ENCODE results near the gene ITGA3.

Gene ITGA3

GRCh38 chr17:50102164-50102991, 46.5 kb downstream of the ITGA3 start:
- CTCF ChIA-PET = interaction anchor here (3.7 to 15.6 kb wide), 2 partner anchors 8 to 13 kb away, joined by 26 to 246 read pairs; partner anchors contain the start of gene PDK2
- POLR2A ChIA-PET = no interaction called here
- TF ChIP-seq, protein P1, sequence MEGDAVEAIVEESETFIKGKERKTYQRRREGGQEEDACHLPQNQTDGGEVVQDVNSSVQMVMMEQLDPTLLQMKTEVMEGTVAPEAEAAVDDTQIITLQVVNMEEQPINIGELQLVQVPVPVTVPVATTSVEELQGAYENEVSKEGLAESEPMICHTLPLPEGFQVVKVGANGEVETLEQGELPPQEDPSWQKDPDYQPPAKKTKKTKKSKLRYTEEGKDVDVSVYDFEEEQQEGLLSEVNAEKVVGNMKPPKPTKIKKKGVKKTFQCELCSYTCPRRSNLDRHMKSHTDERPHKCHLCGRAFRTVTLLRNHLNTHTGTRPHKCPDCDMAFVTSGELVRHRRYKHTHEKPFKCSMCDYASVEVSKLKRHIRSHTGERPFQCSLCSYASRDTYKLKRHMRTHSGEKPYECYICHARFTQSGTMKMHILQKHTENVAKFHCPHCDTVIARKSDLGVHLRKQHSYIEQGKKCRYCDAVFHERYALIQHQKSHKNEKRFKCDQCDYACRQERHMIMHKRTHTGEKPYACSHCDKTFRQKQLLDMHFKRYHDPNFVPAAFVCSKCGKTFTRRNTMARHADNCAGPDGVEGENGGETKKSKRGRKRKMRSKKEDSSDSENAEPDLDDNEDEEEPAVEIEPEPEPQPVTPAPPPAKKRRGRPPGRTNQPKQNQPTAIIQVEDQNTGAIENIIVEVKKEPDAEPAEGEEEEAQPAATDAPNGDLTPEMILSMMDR (IDR thresholded peaks at IDR 0.05; ENCODE audit: control extremely low read depth, extremely low read depth, low read depth, missing control alignments) = no peak
- no peak for DNase-seq (ENCODE audit: extremely low spot score)

DNA sequence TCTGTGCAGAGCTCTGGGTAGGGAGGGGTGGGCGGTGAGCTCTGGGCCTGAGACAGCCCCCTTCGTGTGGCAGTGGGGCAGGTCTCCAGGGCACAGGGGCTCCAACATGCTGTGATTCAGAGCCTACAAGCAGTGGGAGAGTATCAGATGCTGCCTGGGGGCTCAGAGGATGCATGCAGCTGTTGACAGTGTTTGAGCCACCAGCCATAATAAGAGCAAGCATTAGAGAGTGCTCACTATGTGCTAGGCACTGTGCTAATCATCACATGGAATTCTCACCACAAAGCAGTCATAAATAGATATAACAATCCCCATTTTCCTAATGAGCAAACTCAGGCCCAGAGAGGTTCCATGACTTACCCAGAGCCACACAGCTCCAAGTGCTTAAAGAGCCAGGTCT, 47.3 kb downstream of the ITGA3 start:
- CTCF ChIA-PET = interaction anchor here (1.5 to 15.6 kb wide), 3 partner anchors 9 to 15 kb away, joined by 3 to 246 read pairs (median 26); partner anchors contain the start of gene PDK2
- POLR2A ChIA-PET = no interaction called here

GRCh38 chr17:50103941-50104340, 48.0 kb downstream of the ITGA3 start:
- CTCF ChIA-PET = interaction anchor here (1.0 to 15.6 kb wide), 4 partner anchors 10 to 96 kb away, joined by 3 to 246 read pairs (median 14); partner anchors contain the start of gene PDK2
- POLR2A ChIA-PET = no interaction called here
- DNase-seq (ENCODE audit: extremely low spot score) = no peak
- TF ChIP-seq, protein P1 (IDR thresholded peaks at IDR 0.05; ENCODE audit: control extremely low read depth, extremely low read depth, low read depth, missing control alignments) = no peak

More for the DNA sequence above, 47.3 kb downstream of the ITGA3 start:
- TF ChIP-seq, protein P1 (IDR thresholded peaks at IDR 0.05; ENCODE audit: control extremely low read depth, extremely low read depth, low read depth, missing control alignments) = no peak
- no peak for DNase-seq (ENCODE audit: extremely low spot score)

- no peak for DNase-seq (ENCODE audit: extremely low spot score)
- TF ChIP-seq, protein P1 (IDR thresholded peaks at IDR 0.05; ENCODE audit: control extremely low read depth, extremely low read depth, low read depth, missing control alignments) = no peak
- ChIA-PET POLR2A (no interaction called here), CTCF (interaction anchor here (15.6 kb wide), 1 partner anchor 9 kb away, joined by 246 read pairs; no protein-coding TSS in a partner anchor)
Observed at GRCh38 chr17:50105811-50106210, 49.9 kb downstream of the ITGA3 start.

- POLR2A ChIA-PET = no interaction called here
- no peak for DNase-seq (ENCODE audit: extremely low spot score)
- CTCF ChIA-PET = interaction anchor here (1.0 to 18.1 kb wide), 4 partner anchors 8 to 110 kb away, joined by 3 to 246 read pairs (median 126); partner anchors contain the start of gene PDK2
- TF ChIP-seq, protein P1 (IDR thresholded peaks at IDR 0.05; ENCODE audit: control extremely low read depth, extremely low read depth, low read depth, missing control alignments) = no peak
Observed at GRCh38 chr17:50106393-50107131, 50.7 kb downstream of the ITGA3 start.

DNA sequence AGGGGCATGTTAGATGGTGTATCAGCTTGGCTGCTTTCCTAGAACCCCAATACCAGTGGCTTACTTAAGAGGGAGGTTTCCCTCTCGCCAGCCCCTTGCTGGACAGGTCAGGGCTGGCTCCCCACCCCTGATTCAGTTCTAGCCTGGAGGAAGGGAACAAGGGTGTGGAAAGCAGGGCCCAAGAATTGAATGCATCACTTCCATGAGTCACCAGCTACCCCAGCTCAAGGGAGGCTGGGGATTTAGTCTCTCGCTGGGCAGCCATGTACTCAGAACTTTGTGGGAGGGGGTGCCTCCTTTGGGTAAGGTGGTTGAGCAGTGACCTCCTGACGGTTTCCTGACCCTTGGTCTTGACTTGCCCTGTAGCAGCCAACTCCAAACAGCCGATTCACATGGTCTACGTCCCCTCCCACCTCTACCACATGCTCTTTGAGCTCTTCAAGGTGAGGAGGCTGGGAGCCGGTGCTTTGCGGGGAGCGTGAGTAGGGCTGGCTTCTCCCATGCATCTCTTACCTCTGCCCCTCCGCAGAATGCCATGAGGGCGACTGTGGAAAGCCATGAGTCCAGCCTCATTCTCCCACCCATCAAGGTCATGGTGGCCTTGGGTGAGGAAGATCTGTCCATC, 52.0 kb downstream of the ITGA3 start:
- TF ChIP-seq, protein P1 (IDR thresholded peaks at IDR 0.05; ENCODE audit: control extremely low read depth, extremely low read depth, low read depth, missing control alignments) = no peak
- CTCF ChIA-PET = interaction anchor here (1.0 to 18.1 kb wide), 7 partner anchors 9 to 550 kb away, joined by 3 to 246 read pairs (median 5); partner anchors contain the start of gene PDK2
- DNase-seq (ENCODE audit: extremely low spot score) = no peak
- POLR2A ChIA-PET = interaction anchor here (0.5 kb wide), 1 partner anchor 92 kb away, joined by 3 read pairs; no protein-coding TSS in a partner anchor
